ENCODE data around the gene TNS4.
A peak's percentile ranks its signal among the peaks of the same experiment; 100 is the strongest.

GRCh38 chr17:40542558-40543411, 41.4 kb upstream of the TNS4 start:
- TF ChIP-seq POLR2A (IDR thresholded peaks at IDR 0.05) (no peak), CTCF (IDR thresholded peaks at IDR 0.05) (no peak), EP300 (IDR thresholded peaks at IDR 0.05) (peak; percentile 45)

All from gastroesophageal sphincter (tissue), 3 donors.